Measurements from ENCODE around the gene IL5.
"Not testable (repeated sequence)": the region's sequence is repeated elsewhere in the genome, so short reads cannot be mapped to it uniquely, and the experiment has no call there.

Gene IL5

DNA sequence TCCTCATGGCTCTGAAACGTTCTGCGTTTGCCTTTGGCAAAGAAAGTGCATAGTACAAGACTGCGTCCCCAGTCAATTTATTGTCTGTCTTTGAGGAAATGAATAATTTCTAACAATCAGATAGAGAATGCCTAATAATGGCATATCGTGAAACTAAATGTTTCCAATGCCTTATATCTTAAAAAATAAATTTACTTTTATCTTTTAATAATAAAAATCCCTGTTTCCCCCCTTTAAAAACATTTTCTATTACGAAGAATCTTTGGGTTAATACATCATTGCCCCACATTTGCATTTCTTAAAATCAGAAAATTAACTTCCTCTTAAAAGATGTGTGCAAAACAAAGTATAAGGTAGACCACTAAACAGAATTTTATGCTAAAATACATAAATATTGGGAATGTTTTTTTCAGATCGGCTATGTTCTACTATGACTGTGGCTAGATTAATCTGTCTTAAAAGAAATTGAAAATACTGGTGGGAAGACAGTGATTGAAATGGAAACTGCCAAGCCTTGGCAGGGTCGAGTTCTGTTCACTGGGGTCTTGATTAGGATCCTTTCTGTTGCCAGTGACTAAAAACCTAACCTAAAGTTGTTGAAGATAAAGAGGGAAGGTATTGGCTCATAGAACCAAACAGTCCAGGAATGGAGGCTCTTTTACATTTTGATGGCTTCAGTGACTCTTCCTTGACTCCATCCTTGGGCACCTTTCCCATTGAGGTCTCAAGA is at the start of gene IL5:
Gene IL5, minus strand, starts transcription at position 51 of the 730 bp plus-strand sequence. Its CDS starts 44 bp downstream, at position 7.
- DNase-seq: no peak

DNA sequence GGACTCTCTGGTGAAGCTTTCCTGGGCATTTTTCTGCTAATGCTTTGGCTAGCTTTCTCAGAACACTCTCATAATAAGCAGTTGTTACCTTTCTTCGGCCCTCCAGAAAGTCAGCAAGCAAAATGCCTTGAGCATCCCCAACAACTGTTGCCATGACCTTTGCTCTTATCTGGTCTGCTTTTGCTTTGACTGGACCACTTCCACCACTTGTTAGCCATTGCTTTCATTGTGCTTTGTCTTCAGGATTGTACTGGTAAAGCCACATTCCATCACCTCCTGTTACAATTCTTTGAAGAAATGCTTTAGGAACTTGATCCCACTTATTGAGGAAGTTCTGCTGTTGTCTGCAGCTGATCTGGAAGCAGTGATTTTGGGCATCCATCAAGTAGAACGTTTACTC is 49.2 kb upstream of the IL5 start:
- no peak for DNase-seq

DNA sequence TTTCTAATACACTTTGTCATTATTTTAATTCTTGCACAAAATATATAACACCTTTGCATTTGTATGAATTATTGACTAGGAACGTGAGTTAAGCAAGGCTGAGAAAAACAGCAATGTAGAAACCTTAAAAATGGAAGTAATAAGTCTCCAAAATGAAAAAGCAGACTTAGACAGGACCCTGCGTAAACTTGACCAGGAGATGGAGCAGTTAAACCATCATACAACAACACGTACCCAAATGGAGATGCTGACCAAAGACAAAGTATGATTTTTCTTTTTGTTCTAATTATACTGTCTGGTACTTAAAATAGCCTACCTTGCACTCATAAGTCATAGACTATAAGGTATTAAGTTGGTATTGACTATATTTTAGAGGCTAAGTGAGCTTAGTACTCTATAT is 47.8 kb upstream of the IL5 start:
- no peak for DNase-seq

DNA sequence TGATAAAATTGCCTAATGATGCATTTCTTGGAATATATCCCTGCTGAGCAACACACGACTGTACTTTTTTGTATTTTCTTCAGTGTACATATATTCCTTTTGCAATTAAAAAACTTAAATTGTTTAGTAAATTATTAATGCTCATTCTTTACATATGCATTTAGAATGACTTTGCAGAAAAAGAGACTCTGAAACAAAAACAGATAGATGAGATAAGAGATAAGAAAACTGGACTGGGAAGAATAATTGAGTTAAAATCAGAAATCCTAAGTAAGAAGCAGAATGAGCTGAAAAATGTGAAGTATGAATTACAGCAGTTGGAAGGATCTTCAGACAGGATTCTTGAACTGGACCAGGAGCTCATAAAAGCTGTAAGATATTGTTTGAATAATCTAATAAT is 46.1 kb upstream of the IL5 start:
- no peak for DNase-seq

DNA sequence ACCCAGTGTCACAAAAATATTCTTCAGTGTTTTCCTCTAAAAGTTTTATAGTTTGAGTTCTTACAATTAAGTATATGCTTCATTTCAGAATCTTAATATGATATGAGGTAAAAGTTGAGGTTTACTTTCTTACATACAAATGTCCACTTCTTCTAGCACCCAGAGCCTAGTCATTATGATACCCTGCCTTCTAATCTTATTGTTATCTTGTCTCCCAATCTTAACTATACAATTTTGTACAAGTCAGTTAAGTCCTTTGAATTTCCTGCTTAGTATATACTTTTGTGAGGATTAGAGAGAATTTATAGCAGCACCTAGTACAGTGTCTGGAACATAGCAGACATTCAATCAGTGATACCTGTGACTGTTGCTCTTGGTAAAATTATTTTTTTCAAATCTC is 42.7 kb upstream of the IL5 start:
- DNase-seq: no peak

DNA sequence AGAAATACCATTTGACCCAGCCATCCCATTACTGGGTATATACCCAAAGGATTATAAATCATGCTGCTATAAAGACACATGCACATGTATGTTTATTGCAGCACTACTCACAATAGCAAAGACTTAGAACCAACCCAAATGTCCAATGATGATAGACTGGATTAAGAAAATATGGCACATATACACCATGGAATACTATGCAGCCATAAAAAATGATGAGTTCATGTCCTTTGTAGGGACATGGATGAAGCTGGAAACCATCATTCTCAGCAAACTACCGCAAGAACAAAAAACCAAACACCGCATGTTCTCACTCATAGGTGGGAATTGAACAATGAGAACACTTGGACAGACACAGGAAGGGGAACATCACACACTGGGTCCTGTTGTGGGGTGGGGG is 41.2 kb upstream of the IL5 start:
- not testable (repeated sequence) for DNase-seq

DNA sequence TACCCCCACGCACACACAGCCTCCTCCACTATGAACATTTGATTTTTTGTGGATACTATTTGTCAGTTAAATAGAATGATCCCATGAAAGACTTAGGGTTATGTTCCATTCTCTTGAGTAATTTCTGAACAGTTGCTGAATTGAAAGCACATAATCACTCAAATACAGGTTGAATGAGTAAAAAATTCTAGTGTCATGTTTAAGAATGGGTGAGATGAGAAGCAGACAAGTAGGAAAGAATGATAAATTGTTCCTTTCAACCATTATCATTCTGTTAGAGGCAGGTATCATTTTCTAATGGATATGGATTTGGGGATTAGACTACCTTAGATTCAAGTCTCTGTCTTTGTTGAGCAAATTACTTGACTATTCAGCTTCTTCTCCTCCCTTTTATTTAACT is 32.8 kb upstream of the IL5 start:
- no peak for DNase-seq

DNA sequence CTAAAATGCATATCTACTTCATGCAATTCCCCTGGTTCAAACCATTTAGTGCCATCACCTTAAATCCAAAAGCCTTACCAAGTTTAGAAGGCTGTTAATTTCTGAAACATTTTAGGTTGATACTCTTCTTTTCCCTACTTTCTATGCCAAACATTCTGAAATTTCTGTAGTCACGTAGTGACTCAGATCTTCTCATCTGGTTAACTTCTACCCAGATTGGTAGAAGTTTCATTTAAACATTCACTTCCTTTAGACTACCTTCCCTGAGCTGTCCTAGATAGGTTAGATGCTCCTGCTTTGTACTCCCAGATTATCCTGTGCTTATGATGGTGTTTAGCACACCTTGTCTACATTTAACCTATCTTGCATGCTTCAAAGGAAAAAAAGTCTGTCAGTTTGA is 23.3 kb upstream of the IL5 start:
- DNase-seq: no peak

DNA sequence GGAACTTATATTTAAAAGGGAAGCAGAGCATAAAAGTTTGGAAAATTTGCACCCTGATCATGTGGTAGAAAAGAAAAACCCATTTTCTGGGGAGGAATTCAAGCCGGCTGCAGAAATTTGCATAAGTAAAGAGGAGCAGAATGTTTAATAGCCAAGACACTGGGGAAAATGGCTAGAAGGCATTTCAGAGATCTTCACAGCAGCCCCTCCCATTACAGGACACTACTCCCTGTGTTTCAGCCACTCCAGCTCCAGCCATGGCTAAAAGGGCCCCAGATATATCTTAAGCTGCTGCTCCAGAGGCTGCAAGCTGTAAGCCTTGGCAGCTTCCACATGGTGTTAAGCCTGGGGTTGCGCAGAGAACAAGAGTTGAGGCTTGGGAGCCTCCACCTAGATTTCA is 21.2 kb upstream of the IL5 start:
- not testable (repeated sequence) for DNase-seq

DNA sequence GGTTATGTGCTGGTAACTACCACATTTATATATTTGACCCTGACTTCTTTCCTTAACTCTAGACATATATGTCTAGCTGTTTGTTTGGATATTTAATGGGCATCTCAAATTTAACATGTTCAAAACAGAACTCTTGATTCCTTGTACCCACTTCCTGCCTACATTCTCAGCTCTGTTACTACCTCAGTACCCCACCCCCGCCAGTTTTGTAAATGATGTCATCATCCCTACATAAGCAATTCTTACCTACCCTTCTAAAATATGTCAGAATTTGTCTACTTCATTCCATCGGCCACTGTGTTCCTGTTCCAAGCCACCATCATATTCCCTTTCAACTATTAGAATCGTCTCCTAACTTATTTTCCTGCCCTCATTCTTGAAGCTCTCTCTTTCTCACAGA is 18.3 kb upstream of the IL5 start:
- DNase-seq: no peak

DNA sequence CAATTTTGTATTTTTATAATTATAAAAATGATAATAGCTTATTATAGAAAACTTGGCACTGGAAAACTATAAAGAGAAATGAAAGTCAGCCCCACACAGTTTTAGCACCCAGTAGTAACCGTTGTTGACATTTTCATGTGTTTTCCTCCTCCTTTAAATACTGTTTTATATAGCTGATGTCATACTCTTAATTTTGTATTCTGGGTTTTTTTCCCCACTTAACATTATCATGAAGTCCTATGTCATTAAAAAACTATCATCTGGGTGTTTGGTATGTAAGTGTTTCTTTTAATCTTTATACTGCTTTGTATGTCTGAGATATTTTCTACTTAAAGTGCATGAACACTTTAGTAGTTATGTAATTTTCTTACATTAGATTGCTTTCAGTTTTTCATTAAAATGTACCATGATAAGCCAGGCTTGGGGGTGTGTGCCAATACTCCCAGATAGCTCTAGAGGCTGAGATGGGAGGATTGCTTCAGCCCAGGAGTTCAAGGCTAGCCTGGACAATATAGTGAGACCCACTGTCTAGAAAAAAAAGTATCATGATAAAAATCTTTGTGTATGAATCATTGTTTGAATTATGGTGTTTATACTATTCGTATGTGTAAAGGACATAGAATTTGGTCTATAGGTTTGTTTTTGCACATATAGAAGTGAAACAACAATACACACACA is 16.2 kb upstream of the IL5 start:
- no peak for DNase-seq

DNA sequence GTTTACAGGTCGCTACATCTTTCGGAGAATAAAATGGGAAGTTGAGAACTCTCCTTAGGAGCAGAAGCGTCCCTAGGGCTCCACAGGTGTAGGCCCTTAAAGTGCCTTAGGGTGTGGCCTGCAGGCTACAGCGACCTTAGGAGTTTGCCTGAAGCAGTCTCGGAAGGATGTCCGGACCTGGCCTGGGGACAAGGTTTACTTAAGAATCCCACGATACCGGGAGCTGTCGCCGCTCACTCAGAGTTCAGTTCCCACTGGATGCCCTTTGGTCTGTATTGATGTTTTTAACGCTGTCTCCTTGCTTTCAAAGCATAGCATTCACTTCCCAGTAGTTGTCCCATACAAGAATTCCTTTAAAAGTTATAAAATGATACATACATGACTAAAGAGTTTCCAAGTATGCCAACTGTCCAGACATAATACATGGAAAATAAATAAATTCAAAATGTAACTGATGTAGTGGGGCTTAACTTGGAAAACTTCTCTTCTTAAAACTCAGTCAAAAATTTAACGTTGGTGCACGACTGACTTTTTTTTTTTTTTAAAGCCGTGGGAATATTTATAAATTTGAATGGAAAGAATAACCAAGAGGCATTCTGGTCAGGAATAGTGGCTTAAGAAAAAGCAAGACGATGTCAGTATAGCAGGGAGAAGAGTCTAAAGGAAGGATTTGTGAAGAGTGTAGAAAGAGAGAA is 14.3 kb upstream of the IL5 start:
- DNase-seq: peak; percentile 23

DNA sequence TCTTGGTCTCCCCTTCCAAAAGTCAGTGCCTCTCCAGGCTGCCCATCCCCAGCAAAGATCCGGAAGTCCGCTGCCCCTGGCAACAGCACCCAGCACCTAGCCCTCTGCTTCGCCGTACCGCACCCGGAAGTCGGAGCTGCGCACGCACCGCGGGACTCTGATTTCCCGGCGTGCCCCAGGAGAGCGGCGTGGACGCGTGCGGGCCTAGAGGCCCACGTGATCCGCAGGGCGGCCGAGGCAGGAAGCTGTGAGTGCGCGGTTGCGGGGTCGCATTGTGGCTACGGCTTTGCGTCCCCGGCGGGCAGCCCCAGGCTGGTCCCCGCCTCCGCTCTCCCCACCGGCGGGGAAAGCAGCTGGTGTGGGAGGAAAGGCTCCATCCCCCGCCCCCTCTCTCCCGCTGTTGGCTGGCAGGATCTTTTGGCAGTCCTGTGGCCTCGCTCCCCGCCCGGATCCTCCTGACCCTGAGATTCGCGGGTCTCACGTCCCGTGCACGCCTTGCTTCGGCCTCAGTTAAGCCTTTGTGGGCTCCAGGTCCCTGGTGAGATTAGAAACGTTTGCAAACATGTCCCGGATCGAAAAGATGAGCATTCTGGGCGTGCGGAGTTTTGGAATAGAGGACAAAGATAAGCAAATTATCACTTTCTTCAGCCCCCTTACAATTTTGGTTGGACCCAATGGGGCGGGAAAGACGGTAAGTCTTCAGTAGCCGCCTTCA is 13.6 kb upstream of the IL5 start, which contains the start of gene RAD50:
Gene RAD50, plus strand, starts transcription at position 215 of the 715 bp plus-strand sequence. Its CDS starts 348 bp downstream, at position 563.
- peak; percentile 83 for DNase-seq

DNA sequence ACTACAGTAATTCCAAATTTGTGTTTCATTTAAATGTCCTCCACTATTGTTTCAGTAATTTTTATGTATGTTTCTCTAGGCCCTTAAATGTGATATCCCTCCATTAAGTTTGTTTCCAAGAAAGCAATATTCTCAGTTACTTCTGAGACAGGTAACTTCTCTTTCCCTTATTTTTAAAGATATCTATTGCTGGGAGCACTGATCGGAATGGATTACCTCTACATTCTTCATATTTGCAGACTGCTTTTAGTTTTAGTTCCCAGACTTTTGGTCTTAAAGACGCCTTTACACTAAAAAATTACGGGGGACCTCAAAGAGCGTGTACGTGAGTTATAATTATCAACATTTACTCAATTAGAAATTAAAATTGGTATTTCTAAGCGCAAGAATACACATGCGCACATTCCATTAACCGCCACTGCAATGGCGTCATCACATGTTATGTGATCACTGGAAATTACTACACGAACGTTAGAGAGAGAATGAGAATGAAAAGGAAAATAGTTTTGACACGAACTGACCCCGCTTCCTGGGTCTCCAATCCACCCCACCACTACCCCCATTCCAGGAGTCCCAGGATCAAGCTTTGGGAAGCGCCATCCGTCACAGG is 12.9 kb upstream of the IL5 start:
- no peak for DNase-seq

DNA sequence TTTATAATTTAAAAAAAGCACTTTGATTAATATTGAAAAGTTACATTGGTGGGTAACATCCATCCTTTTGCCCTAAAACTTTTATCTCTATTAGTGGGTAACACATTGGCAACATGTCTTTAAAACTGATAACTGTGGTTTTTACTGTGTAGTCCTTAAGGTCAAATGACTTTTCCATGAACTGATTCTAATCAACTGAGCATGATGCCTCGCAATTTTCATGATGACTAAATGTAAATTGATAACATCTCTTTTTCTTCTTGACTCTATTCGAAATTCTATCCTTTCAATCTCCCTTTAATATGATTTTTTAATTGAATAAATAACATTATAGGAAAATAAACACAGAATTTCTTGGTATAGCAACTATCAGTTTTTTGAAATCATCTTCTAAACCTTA is 6.3 kb upstream of the IL5 start:
- no peak for DNase-seq

DNA sequence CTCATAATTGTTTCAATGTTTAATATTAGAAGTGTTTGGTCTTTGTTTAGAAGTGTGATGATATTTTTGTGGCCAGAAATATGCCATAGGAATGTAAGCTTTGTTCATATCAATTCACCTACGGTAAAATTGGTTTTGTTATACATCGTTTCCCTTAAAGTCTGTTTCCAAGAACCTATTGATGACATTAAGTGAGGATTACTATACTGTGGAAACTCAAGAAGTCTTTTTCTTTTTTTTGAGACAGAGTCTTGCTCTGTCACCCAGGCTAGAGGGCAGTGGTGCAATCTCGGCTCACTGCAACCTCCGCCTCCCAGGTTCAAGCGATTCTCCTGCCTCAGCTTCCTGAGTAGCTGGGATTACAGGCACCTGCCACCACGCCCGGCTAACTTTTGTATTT is 5.5 kb upstream of the IL5 start:
- not testable (repeated sequence) for DNase-seq

DNA sequence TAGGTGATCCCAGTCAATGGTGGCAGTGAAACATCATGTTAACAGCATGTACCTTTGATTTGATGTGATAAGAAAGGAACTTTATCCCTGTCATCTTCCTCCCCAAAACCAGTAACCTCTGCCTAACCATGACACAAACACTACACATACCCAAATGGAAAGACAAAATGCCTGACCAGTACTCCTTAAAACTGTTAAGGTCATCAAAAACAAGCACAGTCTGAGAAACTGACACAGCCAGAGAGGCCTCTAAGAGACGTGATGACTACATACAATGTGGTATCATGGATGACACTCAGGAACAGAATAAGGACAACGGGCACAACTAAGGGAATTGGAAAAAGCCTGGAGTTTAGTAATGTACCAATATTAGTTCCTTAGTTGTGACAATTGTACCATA is 3.9 kb upstream of the IL5 start:
- DNase-seq: no peak

DNA sequence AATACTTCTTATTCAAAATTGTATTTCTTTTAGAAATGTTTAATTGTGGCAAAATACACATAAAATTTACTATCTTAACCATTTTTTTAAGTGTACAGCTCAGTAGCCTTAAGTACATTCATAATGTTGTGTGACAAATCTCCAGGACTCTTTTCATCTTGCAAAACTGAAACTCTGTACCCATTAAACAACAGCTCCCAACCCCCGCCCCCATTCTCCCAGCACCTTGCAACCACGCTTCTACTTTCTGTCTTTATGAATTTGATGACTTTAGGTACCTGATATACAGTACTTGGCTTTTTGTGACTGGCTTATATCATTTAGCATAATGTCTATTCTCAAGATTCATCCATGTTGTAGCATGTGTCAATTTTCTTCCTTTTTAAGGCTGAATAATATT is 2.8 kb upstream of the IL5 start:
- no peak for DNase-seq

DNA sequence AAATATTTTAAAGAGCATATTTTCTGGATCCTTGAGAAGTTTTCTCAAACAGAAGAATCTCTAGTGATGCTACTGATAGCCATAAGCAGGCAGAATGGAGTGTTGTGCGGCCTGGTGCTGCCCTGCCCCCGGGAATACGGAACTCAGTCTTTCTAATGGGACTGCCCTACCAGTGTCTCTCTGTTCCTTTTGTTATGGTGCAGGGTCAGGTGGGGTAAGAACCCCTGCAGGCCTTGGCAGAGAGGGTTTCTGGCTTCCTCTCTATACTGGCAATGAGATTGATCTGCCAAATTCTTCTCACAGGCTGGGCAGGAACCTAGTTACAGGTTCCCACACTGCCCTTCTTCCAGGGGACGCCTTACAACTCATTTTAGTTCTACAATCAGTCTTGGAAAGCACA is 2.6 kb downstream of the IL5 start:
- DNase-seq: no peak

DNA sequence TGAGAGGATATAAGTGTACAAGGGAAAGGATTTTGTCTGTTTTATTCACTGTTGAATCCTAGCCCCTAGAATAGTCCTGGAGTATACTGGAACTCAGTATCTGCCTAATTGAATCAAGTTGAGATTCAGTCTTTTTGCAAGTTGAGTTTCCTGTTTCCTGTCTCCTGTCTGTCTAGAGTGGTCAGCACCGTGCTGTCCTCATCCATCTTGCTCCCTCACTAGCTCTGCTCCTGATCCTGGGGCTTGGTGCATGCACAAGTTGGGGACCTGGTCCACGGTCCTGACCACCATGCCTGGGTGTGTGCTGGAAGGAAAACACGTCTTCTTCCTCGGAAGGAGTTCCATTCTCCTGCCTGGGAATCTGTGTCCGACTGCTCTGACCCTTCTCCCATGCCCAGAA is 3.2 kb downstream of the IL5 start:
- DNase-seq: no peak

DNA sequence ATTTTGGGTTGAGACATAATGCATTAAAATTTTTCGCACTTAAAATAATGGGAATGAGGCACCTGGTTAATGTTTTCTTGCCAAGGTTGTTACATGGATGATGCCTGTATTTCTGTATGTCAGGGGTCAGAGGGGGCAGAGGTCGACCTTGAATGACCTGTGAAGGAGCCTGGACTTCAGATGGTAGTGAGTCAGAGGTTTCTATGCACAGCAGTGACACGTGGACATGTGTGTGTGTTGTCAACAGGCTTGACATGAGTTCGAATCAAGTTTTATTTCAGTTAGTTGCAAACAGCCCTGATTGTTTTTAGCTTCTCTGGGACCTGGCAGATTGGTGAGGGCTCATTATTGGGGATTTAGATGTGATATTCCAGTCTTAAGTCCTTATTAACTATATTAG is 3.6 kb downstream of the IL5 start:
- DNase-seq: no peak

DNA sequence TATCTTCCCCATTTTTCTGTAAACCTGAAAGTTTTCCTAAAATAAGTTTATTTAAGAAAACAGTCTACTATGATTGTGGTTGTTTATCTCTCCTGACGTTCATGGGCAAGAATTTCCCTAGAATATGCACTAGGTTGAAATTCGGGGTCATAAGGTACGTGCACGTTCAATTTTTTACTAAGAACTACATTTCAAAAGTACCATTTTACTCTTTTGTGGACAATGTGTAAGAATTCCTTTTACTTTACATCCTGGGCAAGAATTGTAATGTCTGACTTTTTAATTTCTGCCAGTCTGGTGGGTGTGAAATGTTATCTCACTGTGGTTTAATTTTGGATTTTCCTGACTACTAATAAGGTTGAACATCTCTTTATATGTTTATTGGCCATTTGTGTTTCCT is 12.4 kb downstream of the IL5 start:
- DNase-seq: no peak

Data from HCEC 1CT (cell line).